Stimulated activated CD4-positive, alpha-beta T cell treated with anti-CD3 and anti-CD28 coated beads, Interleukin-12 subunit alpha, Interleukin-12 subunit beta, amount 100 ng/mL, for 24 hours (primary cell): ENCODE data around the gene ARHGEF40.
"Not testable (repeated sequence)": the region's sequence is repeated elsewhere in the genome, so short reads cannot be mapped to it uniquely, and the experiment has no call there.

Source experiments
- DNase-seq, 2 experiments: peaks; one replicate each; pipeline ENCODE4 v3.0.0-alpha.2; 2020; ENCODE audit warnings: low read depth in 2 of 2

ARHGEF40 gene

GRCh38 chr14:21039585-21040369 is 30.3 kb upstream of the ARHGEF40 start:
- no peak for DNase-seq

GRCh38 chr14:21040370-21040925 is 29.7 kb upstream of the ARHGEF40 start:
- no peak for DNase-seq

DNA sequence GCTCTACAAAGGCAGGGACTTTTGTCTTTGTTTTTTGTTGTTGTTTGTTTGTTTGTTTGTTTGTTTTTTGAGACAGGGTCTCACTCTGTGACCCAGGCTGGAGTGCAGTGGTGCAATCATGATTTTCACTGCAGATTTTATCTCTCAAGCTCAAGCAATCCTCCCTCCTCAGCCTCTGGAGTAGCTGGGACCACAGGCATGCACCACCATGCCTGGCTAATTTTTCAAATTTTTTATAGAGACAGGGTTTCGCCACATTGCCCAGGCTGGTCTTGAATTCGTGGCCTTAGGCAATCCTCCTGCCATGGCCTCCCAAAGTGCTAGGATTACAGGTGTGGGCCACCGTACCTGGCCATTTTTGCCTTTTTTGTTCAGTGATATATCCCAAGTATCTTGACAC is 29.2 kb upstream of the ARHGEF40 start:
- not testable (repeated sequence) for DNase-seq

- DNase-seq: no peak
These were observed 28.2 kb upstream of the ARHGEF40 start, which contains the start of gene RNASE7 for GRCh38 chr14:21041676-21042433. Gene RNASE7 (plus strand): TSS chr14:21042362. CDS start chr14:21042993, 631 bp downstream.

- no peak for DNase-seq
These were observed 27.2 kb upstream of the ARHGEF40 start for GRCh38 chr14:21042918-21043317.

DNA sequence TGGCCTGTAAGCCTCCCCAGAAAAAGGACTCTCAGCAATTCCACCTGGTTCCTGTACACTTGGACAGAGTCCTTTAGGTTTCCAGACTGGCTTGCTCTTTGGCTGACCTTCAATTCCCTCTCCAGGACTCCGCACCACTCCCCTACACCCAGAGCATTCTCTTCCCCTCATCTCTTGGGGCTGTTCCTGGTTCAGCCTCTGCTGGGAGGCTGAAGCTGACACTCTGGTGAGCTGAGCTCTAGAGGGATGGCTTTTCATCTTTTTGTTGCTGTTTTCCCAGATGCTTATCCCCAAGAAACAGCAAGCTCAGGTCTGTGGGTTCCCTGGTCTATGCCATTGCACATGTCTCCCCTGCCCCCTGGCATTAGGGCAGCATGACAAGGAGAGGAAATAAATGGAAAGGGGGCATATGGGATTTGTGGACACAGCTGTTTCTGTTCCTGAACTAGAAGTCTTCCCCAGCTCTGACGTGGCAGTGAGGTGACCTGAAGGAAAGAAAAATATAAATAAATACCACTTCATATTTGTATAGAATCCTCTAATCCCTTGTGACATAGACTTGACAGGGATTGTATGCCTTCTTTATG is 26.6 kb upstream of the ARHGEF40 start:
- DNase-seq: no peak

DNA sequence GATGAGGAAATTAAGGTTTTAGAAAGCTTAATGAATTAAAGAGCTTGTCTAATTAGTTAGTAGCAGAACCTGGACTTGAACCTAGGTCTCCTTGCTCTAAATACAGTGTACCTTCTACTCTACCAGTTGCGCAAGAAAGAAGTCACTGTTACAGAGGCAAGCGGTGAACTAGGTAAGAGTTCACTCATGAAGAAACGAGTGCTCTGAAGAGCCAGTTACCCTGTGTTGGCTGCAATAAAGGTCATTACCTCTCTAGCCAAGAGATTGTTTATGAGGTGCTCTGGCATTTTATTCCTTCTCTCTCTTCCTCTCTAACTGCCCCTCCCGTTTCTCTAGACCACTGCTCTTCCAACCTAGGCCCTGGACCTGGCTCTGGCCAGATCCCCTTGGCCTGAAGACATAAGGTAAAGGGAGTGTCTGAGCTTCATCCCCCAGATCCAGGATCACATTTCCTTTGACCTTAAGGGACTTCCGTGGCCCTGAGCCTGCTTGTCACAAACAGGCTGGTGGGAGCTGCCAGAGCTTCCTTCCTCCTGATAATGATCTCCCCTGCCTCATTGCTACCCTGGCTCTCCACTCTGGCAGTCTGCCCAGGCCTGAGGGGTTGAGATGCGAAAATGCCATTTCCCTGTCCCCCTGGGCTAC is 26.0 kb upstream of the ARHGEF40 start:
- DNase-seq: no peak

DNA sequence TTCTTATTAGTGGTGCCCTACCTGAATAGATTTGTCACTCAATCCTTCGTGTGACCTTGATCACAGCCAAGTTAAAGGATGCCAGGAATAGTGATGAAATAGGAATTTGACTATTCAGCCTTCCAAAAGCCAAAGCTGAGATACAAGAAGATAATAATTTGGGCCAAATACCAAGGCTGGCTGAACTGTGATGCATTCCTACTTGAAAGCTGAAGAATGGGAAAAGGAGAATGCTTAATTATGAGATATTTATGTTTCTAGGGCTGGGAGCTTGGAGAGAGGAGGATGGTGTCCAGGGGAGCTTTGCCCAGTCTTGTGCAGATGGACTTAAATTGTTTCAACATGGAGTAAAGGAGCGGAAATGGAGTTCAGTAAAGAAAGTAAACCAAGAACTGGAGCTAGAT is 22.7 kb upstream of the ARHGEF40 start:
- no peak for DNase-seq

DNA sequence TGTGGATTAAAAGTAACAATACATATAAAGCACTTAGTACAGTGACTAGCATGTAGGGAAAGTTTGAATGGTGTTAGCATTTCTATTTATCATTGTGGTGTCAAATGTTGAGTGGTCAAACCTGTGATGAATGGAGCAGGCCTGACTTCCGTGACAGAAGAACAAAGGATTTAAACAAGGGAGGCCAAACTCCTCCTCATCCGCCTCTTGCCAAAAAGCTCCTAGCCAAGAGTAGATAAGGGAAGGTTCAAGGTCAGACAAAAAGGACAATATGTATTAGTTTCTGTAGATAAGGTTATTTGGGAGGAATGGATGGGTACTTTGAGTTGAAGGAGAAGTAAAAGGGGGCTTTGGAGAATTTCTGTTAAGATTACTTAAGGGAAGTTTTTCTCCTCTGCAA is 21.5 kb upstream of the ARHGEF40 start:
- no peak for DNase-seq

DNA sequence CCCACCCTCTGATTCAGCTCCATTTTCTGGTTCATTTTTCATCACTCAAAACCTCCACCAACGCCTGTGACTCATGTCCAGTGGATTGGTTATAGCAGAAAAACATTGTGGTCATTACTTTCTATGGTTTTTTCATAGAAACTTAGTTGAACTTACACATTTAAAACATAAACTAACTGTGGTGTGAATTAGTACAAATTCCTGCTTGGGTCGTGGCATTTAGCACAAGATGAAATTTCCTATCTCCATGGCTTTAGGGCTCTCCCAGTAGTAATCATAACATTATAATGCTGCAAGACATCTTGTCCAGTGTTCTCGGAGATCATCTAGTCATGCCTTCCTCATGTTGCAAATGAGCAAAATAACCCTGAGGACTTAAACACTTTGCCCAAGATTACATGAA is 20.8 kb upstream of the ARHGEF40 start:
- DNase-seq: no peak

DNA sequence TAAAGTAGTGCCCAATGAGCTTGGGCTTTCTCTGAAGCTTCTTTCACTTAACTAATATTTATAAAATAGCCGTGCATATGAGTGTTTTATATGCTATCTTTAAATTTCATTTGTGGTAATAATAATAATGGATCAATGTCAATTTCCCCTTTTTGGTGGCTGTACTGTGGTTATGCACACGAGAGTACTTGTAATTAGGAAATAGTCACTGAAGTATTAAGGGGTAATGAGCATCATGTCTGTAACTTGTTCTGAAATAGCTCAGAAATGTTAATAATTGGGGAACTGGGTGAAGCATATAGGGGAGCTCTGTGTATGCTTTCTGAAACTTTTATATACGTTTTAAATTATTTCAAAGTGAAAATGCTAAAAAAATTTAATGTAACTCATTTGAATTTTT is 19.5 kb upstream of the ARHGEF40 start:
- DNase-seq: no peak

GRCh38 chr14:21053184-21054122 is 16.7 kb upstream of the ARHGEF40 start:
- no peak for DNase-seq

DNA sequence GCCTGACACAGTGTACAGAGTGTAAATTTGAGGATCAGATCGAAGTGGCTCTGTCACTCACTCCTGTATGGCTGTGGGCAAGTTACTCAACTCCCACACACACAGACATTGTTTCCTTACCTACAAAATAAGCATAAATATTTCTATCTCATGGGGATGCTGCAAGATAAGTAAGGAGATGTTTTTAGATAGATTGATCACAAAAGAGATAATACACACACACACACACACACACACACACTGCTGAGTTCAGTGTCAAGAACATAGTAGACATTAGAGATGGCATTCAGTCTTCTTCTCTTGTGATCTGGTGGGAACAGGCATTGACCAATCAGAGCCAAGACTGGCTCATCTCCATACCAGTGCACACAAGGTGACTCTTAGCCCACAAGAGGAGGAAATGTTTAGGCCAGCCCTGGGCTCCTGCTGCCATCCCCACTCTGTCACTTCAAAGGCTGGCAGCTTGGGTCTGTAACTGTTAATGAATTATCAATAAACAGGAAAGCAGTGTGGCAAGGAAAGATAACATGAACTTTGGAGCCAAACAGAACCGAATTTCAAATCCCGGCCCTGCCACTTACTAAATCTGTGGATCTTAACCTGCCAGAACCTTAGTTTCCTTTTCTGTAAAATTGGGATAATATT is 15.9 kb upstream of the ARHGEF40 start:
- DNase-seq: no peak

GRCh38 chr14:21054768-21055145 is 15.3 kb upstream of the ARHGEF40 start:
- no peak for DNase-seq

DNA sequence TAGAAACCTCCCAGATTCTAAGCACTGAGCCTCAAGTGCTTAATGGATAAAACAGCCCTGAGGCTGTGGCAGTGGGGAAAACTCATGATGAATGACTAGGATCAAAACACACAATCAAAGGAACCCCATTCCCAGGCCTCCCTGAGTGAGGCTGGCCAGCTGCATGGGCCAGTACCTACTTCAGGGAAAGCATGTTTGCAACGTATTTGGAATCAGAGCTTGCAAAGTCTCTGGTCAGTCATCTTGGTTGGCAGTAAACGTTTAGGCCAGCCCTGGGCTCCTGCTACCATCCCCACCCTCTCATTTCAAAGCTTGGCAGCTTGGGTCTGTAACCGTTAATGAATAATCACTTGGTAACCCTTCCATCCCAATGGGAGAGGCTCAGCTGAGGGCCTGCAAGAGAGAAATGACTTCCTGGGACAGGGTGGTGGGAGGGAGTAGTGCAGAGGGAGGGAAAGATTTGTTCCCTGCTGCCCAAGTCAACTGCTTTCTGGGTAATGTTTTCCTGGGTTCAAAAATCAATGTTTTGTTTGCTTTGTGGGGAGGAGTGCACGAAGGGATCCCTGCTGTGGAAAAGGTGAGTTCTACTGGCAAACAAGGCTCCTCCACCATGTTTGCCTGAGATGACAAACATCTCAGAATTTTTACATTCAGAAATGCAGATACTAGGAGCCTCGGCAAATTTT is 14.5 kb upstream of the ARHGEF40 start:
- DNase-seq: no peak

DNA sequence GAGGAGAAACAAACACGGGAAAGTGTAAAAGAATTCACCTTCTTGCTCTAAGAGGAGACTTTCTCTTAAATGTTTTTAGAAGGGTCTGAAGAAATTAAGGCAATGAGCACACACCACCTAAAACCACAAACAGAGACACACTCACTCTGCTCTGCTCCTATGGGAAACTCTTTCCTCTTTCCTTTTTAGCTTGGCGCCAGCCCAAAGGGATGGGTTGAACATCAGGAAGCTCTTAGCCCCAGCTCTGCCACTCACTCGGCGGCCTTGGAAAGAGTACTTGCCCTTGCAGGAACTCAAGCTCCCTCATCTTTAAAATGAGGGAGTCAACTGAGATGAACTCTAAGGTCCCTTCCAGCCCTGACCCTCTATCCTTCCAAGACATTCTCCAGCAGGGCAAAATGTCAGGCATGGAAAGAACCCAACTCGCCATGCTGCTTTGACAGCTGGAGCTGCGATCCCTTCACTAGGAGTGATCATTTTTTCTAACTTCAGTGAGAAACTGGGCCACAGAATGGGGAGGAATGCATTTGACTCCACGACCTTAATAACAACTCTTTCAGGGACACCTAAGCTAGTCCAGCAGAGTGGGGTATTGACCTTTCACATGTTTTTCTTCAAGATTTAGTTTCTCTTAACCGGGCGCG is 13.5 kb upstream of the ARHGEF40 start:
- no peak for DNase-seq

- DNase-seq: no peak
These were observed 12.1 kb upstream of the ARHGEF40 start, which contains the start of gene RNASE8 for GRCh38 chr14:21057803-21058675. Gene RNASE8 (plus strand): TSS chr14:21057822. CDS start chr14:21057893, 71 bp downstream.

- no peak for DNase-seq
These were observed 11.2 kb upstream of the ARHGEF40 start for GRCh38 chr14:21058903-21059302.
